HepG2 (cell line): Measurements from ENCODE around the gene CCT3. TPM values are rescaled to one million over a fixed set of nuclear protein-coding genes. Genes with fewer than 3 reads are reported as not detected.

Experiments used
- CBX2 ChIP-seq, 2 experiments: fragments of 200-600 bp in 1 of 2; sonication (generic); formaldehyde crosslinking in 1 of 2; IDR thresholded peaks; 2 replicates each; pipeline versions ENCODE4 v1.7.0 to v1.8.1; 2018 to 2022; ENCODE audit warnings: low read depth in 2 of 2, low read length in 1 of 2, mild to moderate bottlenecking in 1 of 2, missing genetic modification reagents in 1 of 2
- CEBPG ChIP-seq: IDR thresholded peaks from 2 replicates; pipeline ENCODE4 v1.6.1; 2016
- HDAC6 ChIP-seq: fragments of 200-600 bp; sonication (generic); IDR thresholded peaks from 2 replicates; pipeline ENCODE4 v1.7.0; 2017; ENCODE audit warnings: mild to moderate bottlenecking, antibody characterized with exemption, low read length, low read depth
- JUN ChIP-seq: sonication (generic); formaldehyde crosslinking; IDR thresholded peaks from 2 replicates; pipeline ENCODE4 v1.4.0; 2020; ENCODE audit warnings: mild to moderate bottlenecking, missing genetic modification reagents
- KDM2A ChIP-seq: sonication (generic); formaldehyde crosslinking; IDR thresholded peaks from 2 replicates; pipeline ENCODE4 v1.4.0; 2020; ENCODE audit warnings: low read depth, missing genetic modification reagents, borderline replicate concordance
- MAF1 ChIP-seq: sonication (generic); formaldehyde crosslinking; IDR thresholded peaks from 2 replicates; pipeline ENCODE4 v1.5.0; 2020; ENCODE audit warnings: missing genetic modification reagents, borderline replicate concordance
- MBNL3 ChIP-seq: fragments of 250-450 bp; sonication (Bioruptor Pico); conservative IDR thresholded peaks from 2 replicates; pipeline ENCODE4 v1.8.0; 2022; ENCODE audit warnings: mild to moderate bottlenecking, inconsistent platforms
- NFIB ChIP-seq: sonication (generic); formaldehyde crosslinking; IDR thresholded peaks from 2 replicates; pipeline ENCODE4 v1.9.0; 2021; ENCODE audit warnings: missing genetic modification reagents, mild to moderate bottlenecking, borderline replicate concordance
- SIN3B ChIP-seq: fragments of 150-350 bp; IDR thresholded peaks from 2 replicates; pipeline ENCODE4 v1.6.1; 2014; ENCODE audit warnings: low read length
- SMAD1 ChIP-seq: sonication (generic); formaldehyde crosslinking; IDR thresholded peaks from 2 replicates; pipeline ENCODE4 v1.4.0; 2020; ENCODE audit warnings: missing genetic modification reagents, low read depth, mild to moderate bottlenecking, borderline replicate concordance
- SNAPC2 ChIP-seq: sonication (generic); formaldehyde crosslinking; IDR thresholded peaks from 2 replicates; pipeline ENCODE4 v1.8.1; 2022; ENCODE audit warnings: mild to moderate bottlenecking, missing genetic modification reagents
- ZBTB3 ChIP-seq: sonication (generic); formaldehyde crosslinking; IDR thresholded peaks from 2 replicates; pipeline ENCODE4 v1.4.0; 2020; ENCODE audit warnings: low read depth, mild to moderate bottlenecking, moderate library complexity, missing genetic modification reagents, borderline replicate concordance
- ZKSCAN5 ChIP-seq: sonication (generic); formaldehyde crosslinking; IDR thresholded peaks from 2 replicates; pipeline ENCODE4 v1.5.1; 2020; ENCODE audit warnings: mild to moderate bottlenecking, missing genetic modification reagents
- ZNF160 ChIP-seq: sonication (generic); formaldehyde crosslinking; IDR thresholded peaks from 2 replicates; pipeline ENCODE4 v1.8.0; 2022; ENCODE audit warnings: mild to moderate bottlenecking, inconsistent platforms, missing genetic modification reagents
- ZNF703 ChIP-seq: sonication (generic); formaldehyde crosslinking; IDR thresholded peaks from 2 replicates; pipeline ENCODE4 v1.5.1; 2020; ENCODE audit warnings: missing genetic modification reagents, mild to moderate bottlenecking, moderate library complexity, borderline replicate concordance
- ZNF75D ChIP-seq: sonication (generic); formaldehyde crosslinking; IDR thresholded peaks from 2 replicates; pipeline ENCODE4 v1.8.1; 2023; ENCODE audit warnings: missing genetic modification reagents, mild to moderate bottlenecking, borderline replicate concordance
- ZSCAN25 ChIP-seq: sonication (generic); formaldehyde crosslinking; IDR thresholded peaks from 2 replicates; pipeline ENCODE4 v1.8.0; 2022; ENCODE audit warnings: mild to moderate bottlenecking, missing genetic modification reagents
- polyA plus RNA-seq, 8 experiments: library from polyadenylated mRNA; depleted of rRNA in 3 of 8; stranded (reverse) in 7 of 8; unstranded in 1 of 8; fragments of >200 nt; fragmentation: Illumina TruSeq in 4 of 8; extraction: Trizol in 4 of 8; gene quantifications; 2 replicates each; pipeline versions ENCODE4 v1.2.1 to v1.2.3, GENCODE V29; 2011 to 2016; ENCODE audit warnings: low read depth in 4 of 8, missing spikeins in 1 of 8, mixed read lengths in 1 of 8; ENCODE audit not compliant: insufficient read depth in 1 of 8
- total RNA-seq, 5 experiments: library from RNA; depleted of rRNA; stranded (reverse); fragments of >200 nt; fragmentation: Illumina TruSeq; extraction: Trizol; gene quantifications; 2 replicates each; pipeline ENCODE4 v1.2.3, GENCODE V29; 2016; ENCODE audit warnings: low read depth in 1 of 5
- TF ChIP-seq, protein P1 (sequence below): sonication (generic); formaldehyde crosslinking; IDR thresholded peaks from 2 replicates; pipeline ENCODE4 v1.4.0; 2020; ENCODE audit warnings: missing genetic modification reagents
- TF ChIP-seq, protein P2 (sequence below): sonication (generic); formaldehyde crosslinking; IDR thresholded peaks from 2 replicates; pipeline ENCODE4 v1.5.1; 2020; ENCODE audit warnings: missing genetic modification reagents, mild to moderate bottlenecking, borderline replicate concordance
- TF ChIP-seq, protein P3 (sequence below): conservative IDR thresholded peaks from 2 replicates; pipeline ENCODE4 v1.6.1; 2018; ENCODE audit warnings: missing genetic modification reagents
- TF ChIP-seq, protein P4 (sequence below): sonication (generic); formaldehyde crosslinking; IDR thresholded peaks from 2 replicates; pipeline ENCODE4 v1.4.0; 2020; ENCODE audit warnings: mild to moderate bottlenecking, missing genetic modification reagents
- TF ChIP-seq, protein P5 (sequence below): sonication (generic); formaldehyde crosslinking; IDR thresholded peaks from 2 replicates; pipeline ENCODE4 v1.8.0; 2022; ENCODE audit warnings: low read depth, missing genetic modification reagents

The CCT3 gene
- total and polyA plus RNA-seq, 2 of the 13 experiments (the other 11 are each of a cell fraction or from before 2014, with no cell fraction given): 319 to 615 TPM

DNA sequence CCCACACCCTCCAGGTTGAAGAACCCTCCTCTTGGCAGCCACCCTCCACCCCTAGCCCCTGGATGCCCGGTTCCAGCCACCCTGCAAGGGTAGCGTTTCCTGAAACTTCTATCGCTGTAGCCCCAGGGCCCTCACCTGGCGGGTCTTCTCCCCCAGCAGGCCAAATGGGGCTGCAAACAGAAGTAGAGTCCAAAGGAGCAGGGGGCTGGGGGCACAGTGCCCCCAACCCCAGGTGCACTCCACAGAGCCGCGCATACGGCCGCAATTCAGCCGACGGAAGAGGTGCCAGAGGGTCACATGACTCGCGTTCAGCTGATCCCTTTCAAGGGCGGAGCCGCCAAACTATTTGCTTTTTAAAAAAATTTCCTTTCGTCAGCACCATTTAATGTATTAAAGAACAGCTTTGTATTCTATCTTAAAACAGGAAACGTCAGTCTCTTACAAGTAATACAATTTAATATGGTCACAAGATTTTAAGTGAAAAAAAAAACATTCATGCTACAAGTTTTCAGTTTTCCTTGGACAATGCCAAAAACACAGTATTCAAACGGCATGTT lies 42.6 kb downstream of the CCT3 start, which contains the start of gene GLMP (continued):
- TF ChIP-seq CEBPG (CRISPR knock-in tag): no peak
- peak; percentile 82; the same call in 1 of the 2 replicates for TF ChIP-seq KDM2A (CRISPR knock-in tag)
- TF ChIP-seq ZNF160 (CRISPR knock-in tag): no peak
- TF ChIP-seq, protein P1, sequence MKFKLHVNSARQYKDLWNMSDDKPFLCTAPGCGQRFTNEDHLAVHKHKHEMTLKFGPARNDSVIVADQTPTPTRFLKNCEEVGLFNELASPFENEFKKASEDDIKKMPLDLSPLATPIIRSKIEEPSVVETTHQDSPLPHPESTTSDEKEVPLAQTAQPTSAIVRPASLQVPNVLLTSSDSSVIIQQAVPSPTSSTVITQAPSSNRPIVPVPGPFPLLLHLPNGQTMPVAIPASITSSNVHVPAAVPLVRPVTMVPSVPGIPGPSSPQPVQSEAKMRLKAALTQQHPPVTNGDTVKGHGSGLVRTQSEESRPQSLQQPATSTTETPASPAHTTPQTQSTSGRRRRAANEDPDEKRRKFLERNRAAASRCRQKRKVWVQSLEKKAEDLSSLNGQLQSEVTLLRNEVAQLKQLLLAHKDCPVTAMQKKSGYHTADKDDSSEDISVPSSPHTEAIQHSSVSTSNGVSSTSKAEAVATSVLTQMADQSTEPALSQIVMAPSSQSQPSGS (CRISPR knock-in tag): no peak
- peak; percentile 79; the same call in 1 of the 2 replicates for TF ChIP-seq SIN3B
- TF ChIP-seq ZBTB3 (CRISPR knock-in tag): no peak
- no peak for TF ChIP-seq ZNF75D
- no peak for TF ChIP-seq MAF1 (CRISPR knock-in tag)
- TF ChIP-seq, protein P2, sequence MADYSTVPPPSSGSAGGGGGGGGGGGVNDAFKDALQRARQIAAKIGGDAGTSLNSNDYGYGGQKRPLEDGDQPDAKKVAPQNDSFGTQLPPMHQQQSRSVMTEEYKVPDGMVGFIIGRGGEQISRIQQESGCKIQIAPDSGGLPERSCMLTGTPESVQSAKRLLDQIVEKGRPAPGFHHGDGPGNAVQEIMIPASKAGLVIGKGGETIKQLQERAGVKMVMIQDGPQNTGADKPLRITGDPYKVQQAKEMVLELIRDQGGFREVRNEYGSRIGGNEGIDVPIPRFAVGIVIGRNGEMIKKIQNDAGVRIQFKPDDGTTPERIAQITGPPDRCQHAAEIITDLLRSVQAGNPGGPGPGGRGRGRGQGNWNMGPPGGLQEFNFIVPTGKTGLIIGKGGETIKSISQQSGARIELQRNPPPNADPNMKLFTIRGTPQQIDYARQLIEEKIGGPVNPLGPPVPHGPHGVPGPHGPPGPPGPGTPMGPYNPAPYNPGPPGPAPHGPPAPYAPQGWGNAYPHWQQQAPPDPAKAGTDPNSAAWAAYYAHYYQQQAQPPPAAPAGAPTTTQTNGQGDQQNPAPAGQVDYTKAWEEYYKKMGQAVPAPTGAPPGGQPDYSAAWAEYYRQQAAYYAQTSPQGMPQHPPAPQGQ (CRISPR knock-in tag): no peak
- no peak for TF ChIP-seq ZSCAN25 (CRISPR knock-in tag)
- no peak for TF ChIP-seq NFIB
- TF ChIP-seq CBX2 (IDR thresholded peaks at IDR 0.05; ENCODE audit: low read depth, low read length): no peak
- TF ChIP-seq CBX2 (CRISPR knock-in tag; IDR thresholded peaks at IDR 0.05; ENCODE audit: low read depth): no peak
- TF ChIP-seq MBNL3: no peak
- no peak for TF ChIP-seq SMAD1 (CRISPR knock-in tag)
- TF ChIP-seq, protein P3, sequence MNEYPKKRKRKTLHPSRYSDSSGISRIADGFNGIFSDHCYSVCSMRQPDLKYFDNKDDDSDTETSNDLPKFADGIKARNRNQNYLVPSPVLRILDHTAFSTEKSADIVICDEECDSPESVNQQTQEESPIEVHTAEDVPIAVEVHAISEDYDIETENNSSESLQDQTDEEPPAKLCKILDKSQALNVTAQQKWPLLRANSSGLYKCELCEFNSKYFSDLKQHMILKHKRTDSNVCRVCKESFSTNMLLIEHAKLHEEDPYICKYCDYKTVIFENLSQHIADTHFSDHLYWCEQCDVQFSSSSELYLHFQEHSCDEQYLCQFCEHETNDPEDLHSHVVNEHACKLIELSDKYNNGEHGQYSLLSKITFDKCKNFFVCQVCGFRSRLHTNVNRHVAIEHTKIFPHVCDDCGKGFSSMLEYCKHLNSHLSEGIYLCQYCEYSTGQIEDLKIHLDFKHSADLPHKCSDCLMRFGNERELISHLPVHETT (CRISPR knock-in tag): no peak
- no peak for TF ChIP-seq JUN (CRISPR knock-in tag)
- TF ChIP-seq ZKSCAN5 (CRISPR knock-in tag): no peak
- no peak for TF ChIP-seq ZNF703 (CRISPR knock-in tag)
- no peak for TF ChIP-seq SNAPC2
- TF ChIP-seq, protein P4, sequence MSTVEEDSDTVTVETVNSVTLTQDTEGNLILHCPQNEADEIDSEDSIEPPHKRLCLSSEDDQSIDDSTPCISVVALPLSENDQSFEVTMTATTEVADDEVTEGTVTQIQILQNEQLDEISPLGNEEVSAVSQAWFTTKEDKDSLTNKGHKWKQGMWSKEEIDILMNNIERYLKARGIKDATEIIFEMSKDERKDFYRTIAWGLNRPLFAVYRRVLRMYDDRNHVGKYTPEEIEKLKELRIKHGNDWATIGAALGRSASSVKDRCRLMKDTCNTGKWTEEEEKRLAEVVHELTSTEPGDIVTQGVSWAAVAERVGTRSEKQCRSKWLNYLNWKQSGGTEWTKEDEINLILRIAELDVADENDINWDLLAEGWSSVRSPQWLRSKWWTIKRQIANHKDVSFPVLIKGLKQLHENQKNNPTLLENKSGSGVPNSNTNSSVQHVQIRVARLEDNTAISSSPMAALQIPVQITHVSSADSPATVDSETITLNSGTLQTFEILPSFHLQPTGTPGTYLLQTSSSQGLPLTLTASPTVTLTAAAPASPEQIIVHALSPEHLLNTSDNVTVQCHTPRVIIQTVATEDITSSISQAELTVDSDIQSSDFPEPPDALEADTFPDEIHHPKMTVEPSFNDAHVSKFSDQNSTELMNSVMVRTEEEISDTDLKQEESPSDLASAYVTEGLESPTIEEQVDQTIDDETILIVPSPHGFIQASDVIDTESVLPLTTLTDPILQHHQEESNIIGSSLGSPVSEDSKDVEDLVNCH: no peak
- TF ChIP-seq, protein P5, sequence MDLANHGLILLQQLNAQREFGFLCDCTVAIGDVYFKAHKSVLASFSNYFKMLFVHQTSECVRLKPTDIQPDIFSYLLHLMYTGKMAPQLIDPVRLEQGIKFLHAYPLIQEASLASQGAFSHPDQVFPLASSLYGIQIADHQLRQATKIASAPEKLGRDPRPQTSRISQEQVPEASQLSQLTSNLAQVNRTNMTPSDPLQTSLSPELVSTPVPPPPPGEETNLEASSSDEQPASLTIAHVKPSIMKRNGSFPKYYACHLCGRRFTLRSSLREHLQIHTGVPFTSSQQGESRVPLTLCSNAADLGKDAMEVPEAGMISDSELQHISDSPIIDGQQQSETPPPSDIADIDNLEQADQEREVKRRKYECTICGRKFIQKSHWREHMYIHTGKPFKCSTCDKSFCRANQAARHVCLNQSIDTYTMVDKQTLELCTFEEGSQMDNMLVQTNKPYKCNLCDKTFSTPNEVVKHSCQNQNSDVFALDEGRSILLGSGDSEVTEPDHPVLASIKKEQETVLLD (CRISPR knock-in tag): no peak
- no peak for TF ChIP-seq HDAC6
